ENCODE data around the gene USP2. TPM values are rescaled to one million over a fixed set of nuclear protein-coding genes. Genes with fewer than 3 reads are reported as not detected.

The USP2 gene
- total and polyA plus RNA-seq, 2 of the 8 experiments (the other 6 are each of a cell fraction or from before 2014, with no cell fraction given) = 2.2 to 6.9 TPM

DNA sequence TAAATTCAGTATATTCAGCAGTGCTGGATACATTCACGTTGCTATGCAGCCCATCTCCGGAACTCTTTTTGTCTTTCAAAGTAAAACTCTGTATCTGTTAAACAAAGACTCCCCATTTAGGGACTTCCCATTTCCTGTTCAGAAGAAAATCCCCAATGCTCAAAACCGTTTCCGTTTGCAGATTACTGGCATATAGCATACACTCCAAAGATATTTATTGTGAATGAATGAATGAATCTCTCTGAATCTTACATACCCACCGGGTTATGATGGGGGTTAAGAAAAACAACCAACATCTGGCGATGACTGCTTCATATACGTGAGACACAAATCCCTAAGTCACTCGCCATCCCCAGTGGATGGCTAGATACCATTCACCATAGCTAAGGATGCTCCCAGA is 39.9 kb upstream of the USP2 start (continued):
- TF ChIP-seq CHD7 (IDR thresholded peaks at IDR 0.05; ENCODE audit: insufficient replicate concordance, low read length) (no peak), JUN (IDR thresholded peaks at IDR 0.05; ENCODE audit: low read depth, low read length) (no peak), CREB1 (IDR thresholded peaks at IDR 0.05) (no peak), ATF2 (IDR thresholded peaks at IDR 0.05; ENCODE audit: low read length) (0 out of 2 replicates have a peak, but pooled peaks have one; percentile 12)
